K562 (cell line): Measurements from ENCODE around the gene FLAD1. TPM values are rescaled to one million over a fixed set of nuclear protein-coding genes. Genes with fewer than 3 reads are reported as not detected.

Experiments
- ZNF224 ChIP-seq: sonication (generic); formaldehyde crosslinking; IDR thresholded peaks from 2 replicates; pipeline ENCODE4 v1.8.0; 2022; ENCODE audit warnings: mild to moderate bottlenecking, missing genetic modification reagents
- ZNF609 ChIP-seq: sonication (generic); formaldehyde crosslinking; IDR thresholded peaks from 2 replicates; pipeline ENCODE4 v1.8.1; 2023; ENCODE audit warnings: missing genetic modification reagents, mild to moderate bottlenecking, borderline replicate concordance
- polyA plus RNA-seq, 8 experiments: library from polyadenylated mRNA; depleted of rRNA in 4 of 8; stranded (reverse) in 5 of 8; unstranded in 3 of 8; fragments of >200 nt; fragmentation: Nextera tagmentation in 2 of 8; fragmentation: Illumina TruSeq in 1 of 8; extraction: Ambion mirVana in 2 of 8; extraction: Trizol in 1 of 8; gene quantifications; 2 replicates each; pipeline versions ENCODE4 v1.2.1 to v1.2.3, GENCODE V29; 2011 to 2014; ENCODE audit warnings: inconsistent platforms in 1 of 8, missing spikeins in 1 of 8
- total RNA-seq, 7 experiments: library from RNA; depleted of rRNA in 6 of 7; stranded (reverse); fragments of >200 nt in 6 of 7; fragmentation: Illumina TruSeq in 2 of 7; extraction: Trizol in 2 of 7; gene quantifications; 2 replicates each; pipeline versions ENCODE4 v1.2.1 to v1.2.3, GENCODE V29; 2011 to 2021; ENCODE audit warnings: low replicate concordance in 1 of 7
- TF ChIP-seq, protein P1 (sequence below): sonication (generic); formaldehyde crosslinking; IDR thresholded peaks from 2 replicates; pipeline ENCODE4 v1.8.0; 2022; ENCODE audit warnings: mild to moderate bottlenecking, missing genetic modification reagents, borderline replicate concordance

Gene FLAD1
- total and polyA plus RNA-seq, 9 of the 15 experiments (the other 6 are each of a cell fraction or from before 2014, with no cell fraction given) = 24.9 to 85.8 (median 67.0) TPM

GRCh38 chr1:154974808-154975408 lies 8.2 kb upstream of the FLAD1 start (continued):
- TF ChIP-seq ZNF609 (CRISPR knock-in tag) (no peak), ZNF224 (CRISPR knock-in tag) (no peak)
- TF ChIP-seq, protein P1, sequence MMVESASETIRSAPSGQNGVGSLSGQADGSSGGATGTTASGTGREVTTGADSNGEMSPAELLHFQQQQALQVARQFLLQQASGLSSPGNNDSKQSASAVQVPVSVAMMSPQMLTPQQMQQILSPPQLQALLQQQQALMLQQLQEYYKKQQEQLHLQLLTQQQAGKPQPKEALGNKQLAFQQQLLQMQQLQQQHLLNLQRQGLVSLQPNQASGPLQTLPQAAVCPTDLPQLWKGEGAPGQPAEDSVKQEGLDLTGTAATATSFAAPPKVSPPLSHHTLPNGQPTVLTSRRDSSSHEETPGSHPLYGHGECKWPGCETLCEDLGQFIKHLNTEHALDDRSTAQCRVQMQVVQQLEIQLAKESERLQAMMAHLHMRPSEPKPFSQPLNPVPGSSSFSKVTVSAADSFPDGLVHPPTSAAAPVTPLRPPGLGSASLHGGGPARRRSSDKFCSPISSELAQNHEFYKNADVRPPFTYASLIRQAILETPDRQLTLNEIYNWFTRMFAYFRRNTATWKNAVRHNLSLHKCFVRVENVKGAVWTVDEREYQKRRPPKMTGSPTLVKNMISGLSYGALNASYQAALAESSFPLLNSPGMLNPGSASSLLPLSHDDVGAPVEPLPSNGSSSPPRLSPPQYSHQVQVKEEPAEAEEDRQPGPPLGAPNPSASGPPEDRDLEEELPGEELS = no peak
